ENCODE data around the gene DNAJC15.
"Not testable (repeated sequence)": the region's sequence is repeated elsewhere in the genome, so short reads cannot be mapped to it uniquely, and the experiment has no call there.

The DNAJC15 gene

DNA sequence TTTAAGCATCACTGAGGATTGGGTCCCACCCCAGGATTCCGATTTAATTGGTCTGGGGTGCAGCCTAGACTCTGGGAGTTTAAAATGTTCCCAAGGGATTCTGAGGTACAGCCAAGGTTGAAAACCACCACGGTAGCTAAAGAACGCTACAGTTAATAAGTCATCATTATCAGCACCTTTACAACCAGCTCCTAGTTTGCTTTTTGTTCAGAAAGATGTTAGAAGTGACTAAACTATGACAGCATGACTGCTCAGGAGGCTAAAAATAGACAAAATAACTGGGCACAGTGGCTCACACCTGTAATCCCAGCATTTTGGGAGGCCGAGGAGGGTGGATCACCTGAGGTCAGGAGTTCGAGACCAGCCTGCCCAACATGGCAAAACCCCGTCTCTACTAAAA lies 19.7 kb upstream of the DNAJC15 start:
- DNase-seq = no peak

DNA sequence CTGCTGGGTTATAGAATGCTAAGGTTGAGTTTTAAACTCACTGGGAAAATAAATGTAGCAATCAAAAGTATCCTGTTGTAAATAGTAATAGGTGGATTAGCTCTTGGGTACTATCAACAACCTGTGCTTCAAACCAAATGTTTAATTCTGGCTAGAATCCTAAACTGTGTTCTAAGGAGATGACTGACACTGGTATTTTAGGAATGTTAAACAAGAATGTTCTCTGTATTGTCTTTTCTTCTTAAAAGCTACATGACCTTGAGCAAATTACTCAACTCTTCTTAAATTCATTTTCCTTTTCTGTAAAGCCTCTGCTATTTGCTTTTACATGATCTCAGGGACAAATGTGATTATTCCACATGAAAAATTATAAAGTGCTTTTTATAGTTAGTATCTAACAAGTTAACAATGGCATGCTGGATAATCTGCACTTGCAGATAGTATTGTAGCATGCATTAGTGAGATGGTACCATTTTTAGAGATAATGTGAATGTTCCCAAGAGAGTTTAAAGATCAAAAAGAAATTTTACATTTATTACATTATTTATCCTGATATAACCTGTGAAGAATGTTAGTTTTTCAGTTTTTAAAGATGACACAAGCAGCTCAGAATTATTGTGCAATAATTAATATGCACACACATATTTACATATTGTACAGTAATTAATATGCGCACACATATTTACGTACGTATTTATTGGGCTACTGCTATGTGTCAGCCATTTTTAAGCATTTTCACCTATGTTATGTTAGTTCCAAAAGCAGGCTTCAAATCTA lies 17.7 kb upstream of the DNAJC15 start:
- no peak for DNase-seq

DNA sequence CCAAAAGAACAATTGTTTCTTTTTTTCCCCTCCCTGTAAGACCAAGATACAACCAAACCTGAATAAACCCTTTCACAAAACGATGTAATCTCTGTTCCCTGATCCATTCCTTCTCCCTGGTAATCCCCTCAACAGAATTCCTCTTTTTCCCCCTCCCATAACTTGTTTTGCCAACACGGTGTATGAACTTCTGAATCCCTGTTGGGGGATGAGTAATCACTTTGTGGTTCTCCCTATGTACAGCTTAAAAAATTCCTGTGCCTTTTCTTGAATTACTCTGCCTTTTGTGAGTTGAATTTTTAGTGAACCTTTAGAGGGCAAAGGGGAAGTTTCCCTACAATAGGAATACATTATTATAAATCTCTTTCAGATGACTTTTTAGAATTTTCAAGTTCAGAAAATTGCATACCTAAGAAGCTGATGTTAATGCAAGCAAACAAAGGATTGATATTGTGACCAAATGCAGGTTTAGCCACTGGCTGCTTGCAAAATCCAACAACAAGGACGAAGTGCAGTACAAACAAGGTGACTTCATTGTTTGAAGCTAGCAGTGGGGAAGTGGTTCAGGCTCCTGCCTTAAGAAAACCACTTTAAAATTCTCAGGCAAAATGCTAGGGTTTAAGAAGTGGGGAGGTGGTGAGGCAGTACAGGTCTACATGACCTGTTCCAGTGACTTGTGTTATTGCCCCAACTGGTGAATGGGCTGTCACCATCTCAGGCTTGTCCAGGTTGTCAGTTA lies 16.3 kb upstream of the DNAJC15 start:
- no peak for DNase-seq

DNA sequence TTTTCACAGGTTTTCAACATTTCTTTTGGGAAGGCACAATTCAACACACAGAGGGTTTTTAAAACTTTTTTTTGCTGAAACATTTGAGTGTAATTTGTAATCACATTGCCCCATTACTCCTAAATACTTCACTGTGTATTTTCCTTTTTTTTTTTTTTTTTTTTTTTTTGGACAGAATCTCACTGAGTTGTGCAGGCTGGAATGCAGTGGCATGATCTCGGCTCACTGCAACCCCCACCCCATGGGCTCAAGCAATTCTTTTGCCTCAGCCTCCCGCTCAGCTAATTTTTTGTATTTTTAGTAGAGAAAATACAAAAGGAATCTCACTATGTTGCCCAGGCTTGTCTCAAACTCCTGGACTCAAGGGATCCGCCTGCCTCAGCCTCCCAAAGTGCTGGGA lies 14.8 kb upstream of the DNAJC15 start:
- no peak for DNase-seq

DNA sequence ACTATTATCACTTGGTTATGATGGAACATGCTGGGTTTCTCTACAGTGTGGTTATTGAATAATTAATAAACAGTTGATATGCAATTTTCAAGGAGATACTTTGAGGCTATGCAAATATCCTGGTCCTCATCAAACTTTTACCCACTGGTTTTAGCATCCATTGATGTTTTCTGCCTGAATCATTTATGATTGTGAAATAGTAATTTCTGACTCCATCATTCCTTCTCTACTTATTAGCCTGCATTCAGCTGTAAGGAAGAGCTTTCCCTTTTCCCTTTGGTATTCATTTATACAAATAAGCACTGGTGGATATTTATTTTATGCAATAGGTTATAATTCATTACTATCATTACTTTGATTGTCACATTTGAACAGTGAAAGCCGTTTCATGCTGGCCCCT lies 13.9 kb upstream of the DNAJC15 start:
- no peak for DNase-seq

DNA sequence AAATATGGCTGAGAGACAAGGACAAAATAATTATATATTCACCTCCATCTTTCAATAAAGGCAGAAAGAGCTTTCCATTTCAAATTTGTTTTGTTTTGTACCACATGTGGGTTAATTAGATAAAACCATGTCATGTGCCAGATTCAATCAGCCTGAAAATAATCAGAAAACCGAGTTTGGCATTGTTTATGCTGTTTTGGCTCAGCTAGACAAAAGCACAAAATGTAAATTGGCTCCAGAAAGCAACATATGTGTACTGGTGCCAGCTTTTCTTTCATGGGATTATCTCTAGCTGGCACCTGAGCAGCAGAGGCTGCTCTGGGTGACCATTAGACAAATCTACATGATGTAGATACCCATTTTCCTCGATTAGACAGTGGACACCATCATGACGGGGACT lies 9.2 kb upstream of the DNAJC15 start:
- no peak for DNase-seq

DNA sequence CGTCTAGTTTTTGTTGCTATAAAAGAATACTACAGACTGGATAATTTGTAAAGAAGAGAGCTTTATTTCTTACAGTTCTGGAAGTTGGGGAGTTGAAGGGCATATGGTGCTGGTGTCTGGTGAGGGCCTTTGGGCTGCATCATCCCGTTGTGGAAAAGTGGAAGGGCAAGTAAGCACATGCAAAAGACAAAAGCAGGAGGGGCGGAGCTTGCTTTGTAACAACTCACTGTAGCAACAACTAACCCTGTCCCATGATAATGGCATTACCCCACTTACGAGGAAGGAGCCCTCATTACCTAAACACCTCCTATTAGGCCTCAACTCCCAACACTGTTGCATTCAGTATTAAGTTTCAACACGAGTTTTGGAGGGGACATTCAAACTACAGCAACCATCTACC lies 7.2 kb upstream of the DNAJC15 start:
- DNase-seq = no peak

DNA sequence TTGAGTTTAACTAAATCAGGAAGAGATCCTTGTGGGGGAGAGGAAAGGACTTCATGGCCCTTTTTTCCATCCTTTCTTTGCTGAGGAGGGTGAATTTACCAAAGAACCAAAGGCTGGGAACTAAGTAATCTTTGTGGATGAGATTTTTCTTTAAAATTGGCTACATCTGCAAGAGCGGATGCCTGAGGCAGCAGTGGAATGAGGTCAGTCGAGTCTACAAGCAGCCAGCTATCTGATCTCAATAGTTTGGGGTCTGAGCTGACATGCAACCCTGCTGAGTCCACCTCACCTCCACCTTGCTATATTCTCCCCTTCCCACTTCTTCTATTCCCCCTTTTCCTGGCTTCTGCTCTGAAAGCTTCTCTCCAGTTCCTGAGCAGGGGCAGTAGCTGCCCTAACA lies 3.6 kb upstream of the DNAJC15 start:
- DNase-seq = no peak

DNA sequence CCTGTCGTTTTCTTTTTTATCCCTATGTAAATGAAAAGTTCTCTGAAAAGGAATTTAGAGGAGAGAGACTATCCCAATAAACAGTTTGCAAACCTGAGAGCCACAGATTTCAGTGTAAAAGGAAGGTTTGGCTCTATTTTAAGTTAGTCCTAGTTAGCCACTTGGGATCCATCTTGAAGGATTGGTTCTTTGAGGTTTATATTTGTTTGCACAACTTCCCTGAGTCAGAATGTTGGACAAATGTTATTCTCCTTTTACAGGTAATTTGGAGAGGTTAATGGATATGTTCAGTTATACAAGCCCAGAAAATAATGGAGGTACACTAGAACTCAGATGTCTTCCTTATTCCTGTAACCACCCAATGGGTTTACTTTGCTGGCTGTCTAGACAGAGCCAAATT lies 2.6 kb upstream of the DNAJC15 start:
- DNase-seq = no peak

DNA sequence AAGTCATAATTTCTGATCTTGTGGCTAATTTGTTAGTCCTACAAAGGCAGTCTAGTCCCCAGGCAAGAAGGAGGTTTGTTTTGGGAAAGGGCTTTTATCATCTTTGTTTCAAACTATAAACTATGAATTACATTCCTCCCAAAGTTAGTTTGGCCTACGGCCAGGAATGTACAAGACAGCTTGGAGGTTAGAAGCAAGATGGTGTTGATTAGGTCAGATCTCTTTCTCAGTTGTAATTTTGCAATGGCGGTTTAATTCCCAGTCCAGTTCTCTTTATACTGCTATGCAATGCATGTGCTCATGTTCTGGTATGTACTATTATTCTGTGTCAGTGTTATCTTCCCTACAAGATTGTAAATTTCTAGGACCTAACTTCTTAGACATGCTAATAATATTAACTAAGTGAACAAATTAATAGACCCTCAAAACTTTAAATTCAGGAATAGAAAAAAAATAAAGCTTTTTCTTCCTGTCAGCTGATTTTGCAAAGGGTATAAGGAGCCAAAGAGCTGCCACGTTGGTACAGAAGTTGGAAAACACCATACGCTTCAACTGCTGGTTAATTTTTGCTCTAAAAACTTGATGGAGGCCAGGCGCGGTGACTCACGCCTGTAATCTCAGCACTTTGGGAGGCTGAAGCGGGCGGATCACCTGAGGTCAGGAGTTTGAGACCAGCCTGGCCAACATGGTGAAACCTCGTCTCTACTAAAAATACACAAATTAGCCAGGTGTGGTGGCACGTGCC lies 1.3 kb upstream of the DNAJC15 start:
- no peak for DNase-seq

DNA sequence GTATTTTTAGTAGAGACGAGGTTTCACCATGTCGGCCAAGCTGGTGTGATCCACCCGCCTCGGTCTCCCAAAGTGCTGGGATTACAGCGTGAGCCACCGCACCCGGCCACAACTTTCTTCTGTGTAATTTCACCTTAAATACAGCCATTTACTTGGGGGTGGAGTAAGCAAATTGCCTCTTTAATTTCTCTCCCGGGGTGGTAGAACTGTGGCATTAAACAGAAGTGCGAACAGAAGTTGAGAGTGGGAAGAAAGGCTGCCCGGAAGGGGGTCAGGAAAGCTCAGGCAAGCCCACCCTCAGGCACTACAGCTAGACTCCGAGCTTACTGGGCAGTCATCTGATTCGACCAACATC lies 475 bp upstream of the DNAJC15 start:
- peak in 2 of 56 donors; percentile 40 to 58 for DNase-seq

DNA sequence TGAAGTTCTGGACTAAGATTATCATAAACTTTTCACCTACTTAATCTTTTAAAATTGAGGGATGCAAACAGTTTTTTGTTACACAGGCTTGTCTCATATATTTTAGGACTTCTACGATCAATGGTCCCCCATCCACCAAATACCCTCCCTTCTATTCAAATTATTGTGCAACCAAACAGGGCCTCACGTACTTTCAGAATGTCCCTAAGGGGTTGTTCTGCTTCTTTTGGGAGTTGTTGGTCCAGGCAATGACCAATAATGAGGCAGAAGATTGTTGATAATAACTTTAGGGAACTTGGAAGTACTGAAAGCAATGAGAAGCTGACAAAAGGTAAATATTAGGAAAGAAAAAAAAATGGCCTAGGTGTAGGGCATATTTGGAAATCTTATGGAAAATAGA lies 2.9 kb downstream of the DNAJC15 start:
- no peak for DNase-seq

DNA sequence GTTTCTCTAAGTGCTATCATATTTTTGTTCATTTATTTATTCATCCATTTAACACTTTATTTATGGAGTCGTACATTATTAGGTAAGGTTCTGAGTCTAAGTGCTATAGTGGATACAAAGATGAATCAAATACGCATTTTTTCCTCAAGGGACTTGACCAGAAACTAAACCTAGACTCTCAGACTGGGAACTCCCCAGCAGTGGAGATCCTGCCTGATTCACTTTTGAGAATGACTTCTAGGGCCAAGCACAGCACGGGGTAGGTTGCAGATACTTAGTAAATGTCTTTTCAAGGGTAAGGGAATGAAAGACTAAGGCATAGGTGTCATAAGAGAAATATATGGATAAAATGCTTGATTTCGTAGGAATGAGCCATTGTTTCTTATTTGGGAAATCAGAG lies 7.2 kb downstream of the DNAJC15 start:
- no peak for DNase-seq

DNA sequence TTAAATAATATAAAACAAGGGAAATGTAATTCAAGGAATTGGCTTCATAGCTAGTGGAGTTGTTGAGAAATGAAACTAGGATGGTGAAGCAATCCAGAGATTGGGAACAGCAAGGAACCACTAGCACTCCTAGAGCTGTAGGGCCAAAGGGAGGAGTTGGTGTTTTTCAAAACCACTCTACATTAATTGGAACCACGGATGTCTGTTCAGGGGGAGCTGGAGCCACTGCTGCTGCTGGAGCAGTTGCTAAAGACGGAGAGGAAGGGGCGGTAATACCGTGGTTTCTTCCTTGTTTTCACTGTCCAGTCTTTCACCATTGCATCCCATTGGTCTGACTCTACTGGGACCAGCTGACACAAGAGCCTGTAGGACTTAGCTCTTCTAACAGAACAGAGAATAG lies 8.5 kb downstream of the DNAJC15 start:
- DNase-seq = no peak

DNA sequence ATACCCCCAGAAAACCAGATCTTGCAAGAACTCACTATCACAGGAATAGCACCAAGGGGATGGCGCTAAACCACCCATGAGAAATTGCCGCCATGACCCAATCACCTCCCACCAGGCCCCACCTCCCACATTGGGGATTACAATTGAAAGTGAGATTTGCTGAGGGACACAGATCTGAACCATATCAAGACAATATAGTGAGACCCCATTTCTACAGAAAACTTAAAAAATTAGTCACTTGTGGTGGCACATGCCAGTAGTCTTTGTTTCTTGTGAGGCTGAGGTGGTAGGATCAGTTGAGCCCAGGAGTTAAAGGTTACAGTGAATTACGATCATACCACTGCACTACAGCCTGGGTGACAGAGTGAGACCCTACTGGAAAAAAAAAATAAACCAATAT lies 9.7 kb downstream of the DNAJC15 start:
- no peak for DNase-seq

DNA sequence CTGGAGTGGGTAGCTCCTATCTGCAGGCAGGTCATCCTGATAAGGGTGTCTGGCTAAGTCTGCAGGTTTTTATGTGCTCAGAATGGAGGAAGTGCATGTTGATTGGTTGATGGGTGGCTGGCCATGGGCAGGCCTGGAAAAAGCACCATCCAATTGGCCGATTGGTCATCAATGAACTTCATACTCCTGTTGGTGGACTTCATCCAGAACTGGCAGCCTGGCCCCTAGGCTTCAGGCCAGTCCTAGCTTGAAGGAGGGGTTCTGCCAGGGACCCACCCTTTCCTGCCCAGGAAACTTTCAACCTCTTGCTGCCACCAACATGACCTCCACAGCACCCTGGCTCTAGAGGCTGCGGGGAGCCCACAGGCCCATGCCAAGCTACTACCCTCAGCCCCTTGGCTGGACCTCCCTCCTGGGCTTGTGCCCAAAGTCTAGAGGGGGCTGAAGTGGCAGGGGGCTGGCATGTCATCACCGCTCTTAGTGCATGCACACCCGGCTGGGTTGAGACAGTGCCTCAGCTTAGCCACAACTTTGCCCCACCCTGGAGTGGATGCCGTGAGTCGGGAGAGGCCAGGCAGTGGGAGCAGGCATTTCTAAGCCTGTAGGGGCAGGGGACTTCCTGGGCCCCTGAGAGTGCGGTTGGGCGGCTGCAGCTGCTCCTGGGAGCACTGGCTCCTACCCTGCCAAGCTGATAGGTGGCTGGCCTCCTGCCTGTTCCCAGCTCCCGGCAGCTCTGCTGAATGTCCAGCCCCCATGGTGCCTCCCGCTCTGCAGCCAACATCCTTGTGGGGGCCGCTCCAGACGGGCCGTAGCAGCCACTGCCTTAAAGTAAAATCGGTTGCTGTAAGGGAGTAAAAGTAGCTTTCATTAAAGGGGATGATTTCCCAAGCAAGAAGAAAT lies 13.2 kb downstream of the DNAJC15 start:
- DNase-seq = peak in 30 of 56 donors; percentile 1 to 50 (median 30)

DNA sequence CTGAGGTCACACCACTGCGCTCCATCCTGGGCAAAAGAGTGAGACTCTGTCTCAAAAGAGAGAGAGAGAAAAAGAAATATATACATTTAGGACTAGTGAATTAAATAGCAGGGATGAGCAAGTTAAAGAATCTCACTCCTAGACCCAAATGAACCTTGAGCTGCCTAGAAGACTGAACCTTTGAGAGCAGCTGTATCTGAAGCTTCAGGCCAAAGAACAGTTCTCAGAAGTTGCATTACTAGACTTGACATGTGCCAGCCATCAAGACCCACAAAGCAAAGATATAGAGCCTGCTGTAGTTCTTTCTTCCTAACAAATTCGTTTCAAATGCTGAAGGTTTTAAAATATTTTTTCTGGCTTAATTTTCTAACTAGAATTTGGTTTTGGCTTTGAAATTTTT lies 16.6 kb downstream of the DNAJC15 start:
- no peak for DNase-seq

DNA sequence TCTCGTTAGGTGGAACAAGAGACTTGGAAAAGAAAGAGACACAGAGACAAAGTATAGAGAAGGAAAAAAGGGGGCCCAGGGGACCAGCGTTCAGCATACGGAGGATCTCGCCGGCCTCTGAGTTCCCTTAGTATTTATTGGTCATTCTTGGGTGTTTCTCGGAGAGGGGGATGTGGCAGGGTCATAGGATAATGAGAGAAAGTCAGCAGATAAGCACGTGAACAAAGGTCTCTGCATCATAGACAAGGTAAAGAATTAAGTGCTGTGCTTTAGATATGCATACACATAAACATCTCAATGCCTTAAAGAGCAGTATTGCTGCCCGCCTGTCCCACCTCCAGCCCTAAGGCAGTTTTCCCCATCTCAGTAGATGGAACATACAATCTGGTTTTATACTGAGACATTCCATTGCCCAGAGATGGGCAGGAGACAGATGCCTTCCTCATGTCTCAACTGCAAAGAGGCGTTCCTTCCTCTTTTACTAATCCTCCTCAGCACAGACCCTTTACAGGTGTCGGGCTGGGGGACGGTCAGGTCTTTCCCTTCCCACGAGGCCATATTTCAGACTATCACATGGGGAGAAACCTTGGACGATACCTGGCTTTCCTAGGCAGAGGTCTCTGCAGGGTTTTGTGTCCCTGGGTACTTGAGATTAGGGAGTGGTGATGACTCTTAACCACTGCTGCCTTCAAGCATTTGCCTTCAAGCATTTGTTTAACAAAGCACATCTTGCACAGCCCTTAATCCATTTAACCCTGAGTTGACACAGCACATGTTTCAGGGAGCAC lies 17.4 kb downstream of the DNAJC15 start:
- DNase-seq = not testable (repeated sequence)

DNA sequence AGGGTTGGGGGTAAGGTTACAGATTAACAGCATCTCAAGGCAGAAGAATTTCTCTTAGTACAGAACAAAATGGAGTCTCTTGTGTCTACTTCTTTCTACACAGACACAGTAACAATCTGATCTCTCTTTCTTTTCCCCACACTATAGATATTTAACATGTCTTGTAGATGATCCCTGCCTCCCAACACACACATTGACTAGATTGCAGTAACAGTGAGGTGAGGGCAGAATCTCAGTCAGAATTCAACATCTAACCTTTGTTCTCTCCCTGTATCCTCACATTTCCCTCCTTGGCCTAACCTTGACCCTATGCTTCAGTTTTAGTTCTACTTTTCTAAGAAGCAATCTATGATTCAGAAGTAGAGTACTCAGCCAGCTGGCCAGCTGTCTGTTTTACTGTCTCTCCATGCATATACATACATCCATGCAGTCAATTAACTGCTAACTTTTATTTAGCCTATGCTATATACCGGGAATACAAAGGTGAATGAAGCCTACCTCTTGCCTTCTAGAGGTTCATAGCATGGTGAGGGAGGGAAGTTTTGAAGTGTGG lies 18.1 kb downstream of the DNAJC15 start:
- no peak for DNase-seq

DNA sequence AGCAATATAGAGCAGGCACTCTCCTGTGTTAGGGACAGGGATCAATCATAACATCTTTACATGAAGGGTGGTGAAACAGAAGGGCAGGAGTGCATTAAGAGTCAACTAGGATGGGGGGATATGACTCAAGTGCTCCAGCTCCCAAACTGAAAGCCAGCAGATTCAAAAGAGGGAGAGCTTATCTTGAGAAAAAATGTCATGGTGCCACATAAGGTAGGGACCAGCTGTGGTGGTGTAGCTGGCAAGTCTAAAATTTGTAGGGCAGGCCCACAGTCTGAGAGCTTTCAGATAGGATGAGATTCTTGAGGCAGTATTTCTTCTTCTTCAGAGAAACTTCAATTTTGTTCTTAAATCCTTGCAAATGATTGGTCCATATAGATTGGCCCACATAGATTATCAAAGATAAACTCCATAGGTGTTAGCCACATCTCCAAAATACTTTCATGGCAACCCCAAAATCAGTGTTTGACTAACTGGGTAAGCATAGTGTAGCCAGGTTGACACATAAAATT lies 19.1 kb downstream of the DNAJC15 start:
- DNase-seq = no peak

Data from nucleus accumbens (tissue), 56 donors.